CD4-positive, alpha-beta T cell treated with Interleukin-4 for 4 hours (primary cell): ENCODE results near the gene OR2Y1.
"Not testable (repeated sequence)": the region's sequence is repeated elsewhere in the genome, so short reads cannot be mapped to it uniquely, and the experiment has no call there.

ENCODE experiments used
- DNase-seq: peaks from one replicate; pipeline ENCODE4 v3.0.0-alpha.2; 2020

OR2Y1 gene

DNA sequence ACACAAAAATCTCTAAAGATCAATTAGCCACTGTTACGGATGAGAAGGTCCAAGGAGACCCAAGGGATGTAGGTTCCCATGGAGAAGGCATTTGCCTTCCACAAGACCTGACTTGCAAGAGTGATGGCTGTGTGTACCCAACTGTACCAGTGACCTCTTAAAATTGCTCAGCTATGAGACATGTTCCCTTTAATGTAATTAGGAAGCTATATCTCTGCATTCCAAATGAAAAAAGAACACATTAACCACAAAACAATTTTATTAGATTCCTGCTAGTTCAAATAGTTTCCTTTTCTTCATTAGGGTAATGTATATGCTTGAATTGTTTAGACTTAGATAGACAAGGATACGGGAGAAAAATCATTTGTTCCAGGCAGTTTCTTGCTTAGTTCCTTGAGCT, 3.3 kb downstream of the OR2Y1 start:
- DNase-seq, result no peak

DNA sequence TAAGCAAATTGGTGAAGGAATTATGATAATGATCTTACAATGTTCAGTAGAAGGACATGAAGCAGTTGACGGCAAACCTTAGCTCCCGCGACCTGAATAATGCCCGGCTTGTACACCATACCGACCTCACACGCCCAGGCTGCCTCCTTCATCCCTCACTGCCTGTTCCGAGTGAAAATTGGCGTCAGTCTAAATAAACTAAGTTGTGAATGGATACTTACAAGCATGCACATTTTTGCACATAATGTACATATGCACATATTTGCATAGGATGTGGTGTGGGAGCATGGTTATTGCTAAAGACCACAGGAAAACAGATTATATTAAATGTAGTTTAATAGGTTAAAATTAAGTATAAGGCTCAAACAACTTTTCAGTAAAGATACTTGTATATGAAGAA, 14.9 kb downstream of the OR2Y1 start:
- DNase-seq, result no peak

- DNase-seq, result no peak
Observed at GRCh38 chr5:180723936-180724335, 15.9 kb downstream of the OR2Y1 start.

- DNase-seq, result no peak
Observed at GRCh38 chr5:180720486-180720885, 19.4 kb downstream of the OR2Y1 start.

- DNase-seq, result no peak
Observed at GRCh38 chr5:180719781-180720180, 20.1 kb downstream of the OR2Y1 start.

DNA sequence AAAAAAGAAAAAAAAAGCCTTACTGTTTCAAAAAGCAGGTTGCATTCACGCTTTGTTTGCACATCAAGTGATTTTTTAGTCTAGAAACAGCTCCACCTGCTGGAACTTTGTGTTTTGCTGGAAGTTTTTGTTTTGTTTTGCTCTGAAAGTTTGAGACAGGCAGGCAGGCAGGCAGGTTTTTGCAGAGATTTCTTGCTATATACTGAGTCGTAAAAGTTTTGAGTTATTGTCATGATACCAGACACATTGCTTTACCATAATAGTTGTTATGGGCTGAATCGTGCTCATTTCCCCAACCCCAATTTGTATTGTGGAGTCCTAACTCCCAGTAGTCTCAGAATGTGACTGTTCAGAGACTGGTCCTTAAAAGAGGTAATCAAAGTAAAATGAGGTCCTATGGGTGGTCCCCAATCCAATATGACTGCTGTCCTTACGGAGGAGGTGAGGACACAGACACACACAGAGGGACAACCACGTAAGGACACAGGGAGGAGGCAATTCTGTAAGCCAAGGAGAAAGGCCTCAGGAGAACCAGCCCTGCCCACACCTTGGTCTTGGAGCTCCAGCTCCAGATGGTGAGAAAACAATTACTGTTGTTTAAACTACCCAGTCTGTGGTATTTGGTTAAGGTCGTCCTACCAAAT, 20.9 kb downstream of the OR2Y1 start:
- DNase-seq, result peak; percentile 43

DNA sequence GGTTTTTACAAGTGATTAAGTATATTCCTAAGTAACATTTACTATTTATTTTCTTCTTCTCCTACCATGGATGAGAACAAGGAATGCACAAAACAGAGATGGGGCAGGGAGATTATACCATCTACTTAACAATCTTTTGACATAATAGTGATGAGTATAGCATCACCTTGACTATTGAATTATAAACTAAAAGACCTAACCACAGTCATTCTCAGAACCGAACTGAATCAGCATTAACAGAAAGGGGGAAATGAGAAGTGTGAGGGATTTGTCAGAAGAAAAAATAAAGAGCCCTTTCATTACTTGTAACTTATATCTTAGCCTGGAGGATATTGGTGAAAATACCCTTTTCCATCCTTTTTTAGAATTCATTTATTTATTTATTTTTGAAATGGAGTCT, 21.9 kb downstream of the OR2Y1 start:
- no peak for DNase-seq

- DNase-seq, result no peak
Observed at GRCh38 chr5:180704362-180704761, 35.5 kb downstream of the OR2Y1 start.

DNA sequence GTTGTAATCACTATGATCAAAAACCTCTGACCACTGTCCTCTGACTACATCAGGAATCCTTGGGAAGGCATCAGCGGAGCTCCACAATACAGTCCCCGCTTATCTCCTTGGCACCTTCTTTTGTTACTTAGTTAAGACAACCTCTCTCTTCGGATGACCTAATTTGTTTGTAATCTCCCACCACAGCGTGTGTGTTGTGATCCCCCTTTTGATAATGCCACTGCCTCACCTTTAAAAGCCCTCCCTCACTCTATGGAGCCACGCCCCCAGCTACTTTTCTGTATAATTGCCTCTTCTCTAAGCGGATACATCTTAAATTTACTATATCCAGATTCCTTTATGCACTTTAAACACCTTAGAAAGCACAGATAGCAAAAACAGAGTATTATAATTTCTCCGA, 35.9 kb downstream of the OR2Y1 start:
- no peak for DNase-seq

GRCh38 chr5:180703371-180703770, 36.5 kb downstream of the OR2Y1 start:
- DNase-seq, result not testable (repeated sequence)

GRCh38 chr5:180700440-180700839, 39.4 kb downstream of the OR2Y1 start:
- DNase-seq, result not testable (repeated sequence)

- DNase-seq, result no peak
Observed at GRCh38 chr5:180699042-180699441, 40.8 kb downstream of the OR2Y1 start.

DNA sequence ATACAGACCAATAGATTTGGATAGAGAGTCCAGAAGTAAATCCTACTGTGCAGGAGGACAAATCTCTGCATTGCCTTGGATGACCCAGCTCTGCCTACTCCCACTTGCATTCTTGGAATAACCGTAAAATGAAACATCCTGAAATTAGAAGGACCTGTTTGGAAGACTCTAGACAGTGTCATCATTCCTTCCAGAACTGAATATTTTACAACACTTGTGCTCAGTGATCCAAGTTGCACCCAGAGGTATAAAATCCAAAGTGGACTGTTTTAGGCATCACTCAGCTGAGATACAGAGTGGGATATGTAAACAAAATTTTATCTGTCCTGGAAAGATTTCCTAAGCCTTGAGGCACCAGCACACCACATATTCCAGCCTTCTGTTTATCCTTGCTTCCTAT, 43.7 kb downstream of the OR2Y1 start:
- DNase-seq, result no peak

DNA sequence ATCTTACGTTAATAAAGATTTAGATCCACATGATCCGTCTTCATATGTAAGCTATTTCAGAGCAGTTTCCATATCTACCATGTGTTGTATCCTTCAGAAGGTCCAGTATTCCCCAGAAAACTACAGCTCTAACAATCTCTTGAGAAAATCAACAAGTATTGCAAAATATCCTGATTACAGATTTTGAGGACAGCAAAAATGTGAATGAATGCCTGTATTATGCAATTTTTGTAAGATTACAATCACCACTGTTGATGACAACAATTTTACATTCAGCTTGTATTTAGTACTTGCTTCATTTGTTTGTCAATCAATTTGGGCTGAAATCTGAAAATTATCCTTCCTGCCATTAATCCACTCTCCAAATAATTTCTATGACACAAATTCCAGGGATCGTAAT, 47.4 kb downstream of the OR2Y1 start:
- DNase-seq, result no peak

DNA sequence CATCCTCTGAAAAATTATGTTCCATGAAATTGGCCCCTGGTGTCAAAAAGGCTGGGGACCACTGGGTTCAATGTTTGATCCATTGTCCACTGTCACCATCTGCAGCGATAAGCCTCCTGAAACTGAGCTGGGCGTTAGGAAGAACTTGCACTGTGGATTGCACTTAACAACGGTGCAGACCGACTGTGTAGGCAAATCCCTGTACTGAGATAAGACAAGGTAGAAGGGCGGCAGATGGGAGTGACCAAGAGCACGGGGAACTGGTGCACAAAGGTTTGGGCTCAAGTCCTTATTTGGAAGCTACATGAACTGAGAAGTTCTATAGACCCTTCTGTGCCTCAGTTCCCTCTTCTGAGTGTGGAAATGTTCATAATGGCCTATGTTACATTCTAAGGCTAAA, 48.8 kb downstream of the OR2Y1 start:
- DNase-seq, result no peak

DNA sequence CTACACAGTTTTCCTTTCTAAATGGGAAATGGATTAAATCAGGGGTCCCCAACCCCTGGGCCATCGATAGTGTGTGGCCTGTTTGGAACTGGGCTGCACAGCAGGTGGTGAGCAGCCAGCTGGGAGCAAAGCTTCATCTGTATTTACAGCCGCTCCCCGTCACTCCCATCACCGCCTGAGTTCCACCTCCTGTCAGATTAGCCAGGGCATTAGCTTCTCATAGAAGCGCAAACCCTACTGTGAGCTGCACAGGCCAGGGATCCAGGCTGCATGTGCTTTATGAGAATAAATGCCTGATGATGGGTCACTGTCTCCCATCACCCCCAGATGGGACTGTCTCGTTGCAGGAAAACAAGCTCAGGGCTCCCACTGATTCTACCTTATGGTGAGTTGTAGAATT, 49.3 kb downstream of the OR2Y1 start:
- DNase-seq, result no peak

DNA sequence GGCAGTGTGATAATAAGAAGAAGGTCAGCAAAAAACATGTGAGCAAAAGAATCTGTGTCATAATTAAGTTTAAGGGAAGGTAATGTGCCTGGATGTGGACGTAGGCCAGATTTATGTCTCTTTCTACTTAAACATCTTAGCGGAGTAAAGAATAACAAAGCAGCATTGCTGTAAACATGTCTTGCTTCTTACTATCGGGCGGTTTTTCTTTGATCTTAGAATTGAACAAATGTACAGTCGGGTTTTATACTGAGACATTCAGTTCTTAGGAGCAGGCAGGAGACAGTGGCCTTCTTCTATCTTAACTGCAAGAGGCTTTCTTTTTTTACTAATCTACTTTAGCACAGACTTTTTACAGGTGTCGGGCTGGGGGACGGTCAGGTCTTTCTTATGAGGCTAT, 50.1 kb downstream of the OR2Y1 start:
- no peak for DNase-seq
